HG02588 (cell line): ENCODE results near the gene PGAP6.
"Not testable (repeated sequence)": the region's sequence is repeated elsewhere in the genome, so short reads cannot be mapped to it uniquely, and the experiment has no call there.

Experiments used
- ATAC-seq: cut with Tn5 transposase; IDR thresholded peaks from one replicate; pipeline ENCODE4 v1.9.1; 2021; ENCODE audit warnings: mild to moderate bottlenecking, moderate library complexity; ENCODE audit not compliant: unreplicated experiment

PGAP6 gene

GRCh38 chr16:331181-331814 is 50.5 kb downstream of the PGAP6 start:
- ATAC-seq, result not testable (repeated sequence)

- ATAC-seq, result no peak
Observed at GRCh38 chr16:330741-331140, 51.0 kb downstream of the PGAP6 start.

GRCh38 chr16:325375-326145 is 56.2 kb downstream of the PGAP6 start:
- ATAC-seq, result no peak

GRCh38 chr16:324451-325334 is 57.1 kb downstream of the PGAP6 start:
- ATAC-seq, result no peak

GRCh38 chr16:324201-324450 is 57.7 kb downstream of the PGAP6 start:
- ATAC-seq, result no peak

- ATAC-seq, result no peak
Observed at GRCh38 chr16:322476-323143, 59.2 kb downstream of the PGAP6 start.

- no peak for ATAC-seq
Observed at GRCh38 chr16:321532-321931, 60.2 kb downstream of the PGAP6 start.
